ENCODE results near the gene NUDT3.
A peak's percentile ranks its signal among the peaks of the same experiment; 100 is the strongest.
"Not testable (repeated sequence)": the region's sequence is repeated elsewhere in the genome, so short reads cannot be mapped to it uniquely, and the experiment has no call there.

The NUDT3 gene

GRCh38 chr6:34391786-34392496 is 528 bp downstream of the NUDT3 start:
- DNase-seq: peak; percentile 44

GRCh38 chr6:34391473-34391785 is 1.0 kb downstream of the NUDT3 start:
- no peak for DNase-seq

GRCh38 chr6:34390531-34391472 is 1.7 kb downstream of the NUDT3 start:
- no peak for DNase-seq

- DNase-seq: no peak
Observed at GRCh38 chr6:34389034-34389433, 3.4 kb downstream of the NUDT3 start.

- no peak for DNase-seq
Observed at GRCh38 chr6:34388421-34388820, 4.0 kb downstream of the NUDT3 start.

- DNase-seq: no peak
Observed at GRCh38 chr6:34386316-34387137, 5.9 kb downstream of the NUDT3 start.

GRCh38 chr6:34385793-34386195 is 6.7 kb downstream of the NUDT3 start:
- DNase-seq: no peak

- DNase-seq: no peak
Observed at GRCh38 chr6:34384321-34385153, 7.9 kb downstream of the NUDT3 start.

- no peak for DNase-seq
Observed at GRCh38 chr6:34383656-34384320, 8.7 kb downstream of the NUDT3 start.

GRCh38 chr6:34383161-34383631 is 9.3 kb downstream of the NUDT3 start:
- DNase-seq: no peak

GRCh38 chr6:34381081-34381480 is 11.4 kb downstream of the NUDT3 start:
- DNase-seq: no peak

GRCh38 chr6:34378470-34378869 is 14.0 kb downstream of the NUDT3 start:
- DNase-seq: no peak

GRCh38 chr6:34377984-34378383 is 14.5 kb downstream of the NUDT3 start:
- no peak for DNase-seq

GRCh38 chr6:34377571-34377970 is 14.9 kb downstream of the NUDT3 start:
- DNase-seq: not testable (repeated sequence)

- DNase-seq: no peak
Observed at GRCh38 chr6:34375833-34376232, 16.6 kb downstream of the NUDT3 start.

- no peak for DNase-seq
Observed at GRCh38 chr6:34374508-34374907, 18.0 kb downstream of the NUDT3 start.

- DNase-seq: no peak
Observed at GRCh38 chr6:34374069-34374468, 18.4 kb downstream of the NUDT3 start.

GRCh38 chr6:34373511-34373910 is 19.0 kb downstream of the NUDT3 start:
- no peak for DNase-seq

- not testable (repeated sequence) for DNase-seq
Observed at GRCh38 chr6:34371865-34372264, 20.6 kb downstream of the NUDT3 start.

GRCh38 chr6:34370361-34370760 is 22.1 kb downstream of the NUDT3 start:
- DNase-seq: no peak

GRCh38 chr6:34369385-34369784 is 23.1 kb downstream of the NUDT3 start:
- DNase-seq: no peak

- DNase-seq: no peak
Observed at GRCh38 chr6:34366639-34366921, 25.9 kb downstream of the NUDT3 start.
